Osteoblast (primary cell): ENCODE results near the gene RSRC1. TPM values are rescaled to one million over a fixed set of nuclear protein-coding genes. Genes with fewer than 3 reads are reported as not detected.
"Not testable (repeated sequence)": the region's sequence is repeated elsewhere in the genome, so short reads cannot be mapped to it uniquely, and the experiment has no call there.

Source experiments
- DNase-seq: peaks from one replicate; pipeline ENCODE4 v3.0.0; 2011; ENCODE audit warnings: low spot score, mixed read lengths; ENCODE audit not compliant: insufficient read length; ENCODE audit errors: missing footprints
- H2AFZ ChIP-seq: 2 replicates; pipeline ENCODE4 v1.6.0; 2011; ENCODE audit warnings: mild to moderate bottlenecking, low read length
- H3K27ac ChIP-seq: 2 replicates; pipeline ENCODE4 v1.5.1; 2011; ENCODE audit warnings: mild to moderate bottlenecking, low read depth, low read length, moderate library complexity
- H3K27me3 ChIP-seq: 2 replicates; pipeline ENCODE4 v1.6.0; 2012; ENCODE audit warnings: mild to moderate bottlenecking, control low read depth, inconsistent platforms, low read length, moderate library complexity; ENCODE audit not compliant: insufficient read depth
- H3K36me3 ChIP-seq: 2 replicates; pipeline ENCODE4 v1.5.1; 2011; ENCODE audit warnings: mild to moderate bottlenecking, low read length, control low read depth, moderate library complexity; ENCODE audit not compliant: insufficient read depth
- H3K4me1 ChIP-seq: 2 replicates; pipeline ENCODE4 v1.5.1; 2011; ENCODE audit warnings: mild to moderate bottlenecking, low read length, control low read depth, moderate library complexity; ENCODE audit not compliant: insufficient read depth
- H3K4me2 ChIP-seq: 2 replicates; pipeline ENCODE4 v1.6.0; 2011; ENCODE audit warnings: mild to moderate bottlenecking, low read length; ENCODE audit not compliant: insufficient read depth
- H3K4me3 ChIP-seq: fragments of 200-600 bp; sonication (generic); 3 replicates; pipeline ENCODE4 v1.5.1; 2012; ENCODE audit warnings: mild to moderate bottlenecking, low read length, inconsistent platforms; ENCODE audit not compliant: insufficient read depth
- H3K79me2 ChIP-seq: 2 replicates; pipeline ENCODE4 v1.6.0; 2012; ENCODE audit warnings: mild to moderate bottlenecking, low read length, control low read depth, inconsistent platforms; ENCODE audit not compliant: insufficient read depth
- H3K9me3 ChIP-seq: 2 replicates; pipeline ENCODE4 v1.5.1; 2011; ENCODE audit warnings: low read depth, low read length, control low read depth
- H4K20me1 ChIP-seq: 2 replicates; pipeline ENCODE4 v1.6.0; 2012; ENCODE audit warnings: mild to moderate bottlenecking, low read length, control low read depth; ENCODE audit not compliant: insufficient read depth
- total RNA-seq: library from RNA; depleted of rRNA; stranded (reverse); fragments of >200 nt; gene quantifications from 2 replicates; pipeline ENCODE4 v1.2.3, GENCODE V29; 2012
- TF ChIP-seq, protein P1 (sequence below): IDR thresholded peaks from 2 replicates; pipeline ENCODE4 v1.5.1; 2011; ENCODE audit warnings: mild to moderate bottlenecking, low read depth, low read length, moderate library complexity; ENCODE audit errors: extremely low read depth

RSRC1 gene
- total RNA-seq, 1 donor: 69.8 TPM

- no peaks in the 10 kb centered on the region for H4K20me1 ChIP-seq
- H3K4me3 ChIP-seq: no peak overlapping the region
- H3K4me1 ChIP-seq: no peaks in the 10 kb centered on the region
- DNase-seq: no peak
- no peaks in the 10 kb centered on the region for H3K36me3 ChIP-seq
- TF ChIP-seq, protein P1, sequence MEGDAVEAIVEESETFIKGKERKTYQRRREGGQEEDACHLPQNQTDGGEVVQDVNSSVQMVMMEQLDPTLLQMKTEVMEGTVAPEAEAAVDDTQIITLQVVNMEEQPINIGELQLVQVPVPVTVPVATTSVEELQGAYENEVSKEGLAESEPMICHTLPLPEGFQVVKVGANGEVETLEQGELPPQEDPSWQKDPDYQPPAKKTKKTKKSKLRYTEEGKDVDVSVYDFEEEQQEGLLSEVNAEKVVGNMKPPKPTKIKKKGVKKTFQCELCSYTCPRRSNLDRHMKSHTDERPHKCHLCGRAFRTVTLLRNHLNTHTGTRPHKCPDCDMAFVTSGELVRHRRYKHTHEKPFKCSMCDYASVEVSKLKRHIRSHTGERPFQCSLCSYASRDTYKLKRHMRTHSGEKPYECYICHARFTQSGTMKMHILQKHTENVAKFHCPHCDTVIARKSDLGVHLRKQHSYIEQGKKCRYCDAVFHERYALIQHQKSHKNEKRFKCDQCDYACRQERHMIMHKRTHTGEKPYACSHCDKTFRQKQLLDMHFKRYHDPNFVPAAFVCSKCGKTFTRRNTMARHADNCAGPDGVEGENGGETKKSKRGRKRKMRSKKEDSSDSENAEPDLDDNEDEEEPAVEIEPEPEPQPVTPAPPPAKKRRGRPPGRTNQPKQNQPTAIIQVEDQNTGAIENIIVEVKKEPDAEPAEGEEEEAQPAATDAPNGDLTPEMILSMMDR: no peak
- no peak overlapping the region for H3K4me2 ChIP-seq
- H3K27ac ChIP-seq: no peak overlapping the region
- no peak overlapping the region for H2AFZ ChIP-seq
- H3K27me3 ChIP-seq: no peaks in the 10 kb centered on the region
- no peaks in the 10 kb centered on the region for H3K9me3 ChIP-seq
- H3K79me2 ChIP-seq: no peaks in the 10 kb centered on the region
These were observed 384.8 kb downstream of the RSRC1 start for GRCh38 chr3:158494673-158495072.

DNA sequence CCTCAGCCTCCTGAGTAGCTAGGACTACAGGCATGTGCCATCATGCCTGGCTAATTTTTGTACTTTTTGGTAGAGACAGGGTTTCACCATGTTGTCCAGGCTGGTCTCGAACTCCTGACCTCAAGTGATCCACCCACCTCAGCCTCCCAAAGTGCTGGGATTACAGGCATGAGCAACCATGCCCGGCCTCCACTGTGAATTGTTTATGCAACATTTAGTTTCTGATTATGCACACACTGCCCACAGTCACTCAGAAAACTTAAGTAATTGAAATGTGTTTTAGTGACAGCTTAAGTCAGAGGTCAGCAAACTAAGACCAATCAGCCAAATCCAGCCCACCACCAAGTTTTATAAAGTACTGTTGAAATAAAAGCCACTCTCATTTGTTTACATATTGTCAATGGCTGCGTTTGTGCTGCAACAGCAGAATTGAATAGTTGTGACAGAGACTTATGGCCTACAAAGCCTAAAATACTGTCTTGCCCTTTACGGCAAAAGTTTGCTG is 385.6 kb downstream of the RSRC1 start:
- not testable (repeated sequence) for H3K4me3 ChIP-seq, DNase-seq, H3K9me3 ChIP-seq, H3K27me3 ChIP-seq, H3K36me3 ChIP-seq, H2AFZ ChIP-seq, H3K27ac ChIP-seq, H3K79me2 ChIP-seq, H3K4me1 ChIP-seq, H3K4me2 ChIP-seq, H4K20me1 ChIP-seq

GRCh38 chr3:158505117-158505516 is 395.2 kb downstream of the RSRC1 start:
- H3K79me2 ChIP-seq: no peaks in the 10 kb centered on the region
- H4K20me1 ChIP-seq: no peaks in the 10 kb centered on the region
- H3K36me3 ChIP-seq: no peaks in the 10 kb centered on the region
- no peak for DNase-seq
- no peak overlapping the region for H3K27ac ChIP-seq
- no peaks in the 10 kb centered on the region for H3K27me3 ChIP-seq
- H3K4me3 ChIP-seq: no peak overlapping the region
- H2AFZ ChIP-seq: no peak overlapping the region
- H3K4me2 ChIP-seq: no peak overlapping the region
- H3K4me1 ChIP-seq: no peaks in the 10 kb centered on the region
- H3K9me3 ChIP-seq: no peaks in the 10 kb centered on the region
- TF ChIP-seq, protein P1: no peak

DNA sequence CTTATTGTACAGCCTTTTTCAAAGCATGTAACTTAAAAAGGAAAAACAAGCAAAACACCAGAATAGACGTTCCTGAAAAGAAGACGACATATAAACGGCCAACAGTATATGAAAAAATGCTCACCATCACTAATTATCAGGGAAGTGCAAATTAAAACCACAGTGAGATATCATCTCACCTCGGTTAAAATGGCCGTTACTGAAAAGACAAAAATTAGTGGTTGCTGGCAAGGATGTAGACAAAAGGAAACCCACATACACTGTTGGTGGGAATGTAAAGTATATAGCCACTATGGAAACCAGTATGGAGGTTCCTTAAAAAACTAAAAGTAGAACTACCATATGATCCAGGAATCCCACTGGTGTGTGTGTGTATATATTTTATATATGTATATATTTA is 396.6 kb downstream of the RSRC1 start:
- H3K79me2 ChIP-seq: no peaks in the 10 kb centered on the region
- no peaks in the 10 kb centered on the region for H3K27me3 ChIP-seq
- no peaks in the 10 kb centered on the region for H4K20me1 ChIP-seq
- TF ChIP-seq, protein P1: no peak
- H3K9me3 ChIP-seq: no peaks in the 10 kb centered on the region
- no peak overlapping the region for H2AFZ ChIP-seq
- DNase-seq: no peak
- no peak overlapping the region for H3K4me2 ChIP-seq
- no peak overlapping the region for H3K27ac ChIP-seq
- no peaks in the 10 kb centered on the region for H3K4me1 ChIP-seq
- H3K36me3 ChIP-seq: no peaks in the 10 kb centered on the region
- H3K4me3 ChIP-seq: no peak overlapping the region

- TF ChIP-seq, protein P1: no peak
- Histone ChIP-seq H3K27ac (no peak overlapping the region), H2AFZ (no peak overlapping the region), H3K27me3 (no peaks in the 10 kb centered on the region), H3K36me3 (no peaks in the 10 kb centered on the region), H3K4me2 (no peak overlapping the region), H3K9me3 (no peaks in the 10 kb centered on the region), H3K79me2 (no peaks in the 10 kb centered on the region), H4K20me1 (no peaks in the 10 kb centered on the region), H3K4me3 (no peak overlapping the region), H3K4me1 (no peaks in the 10 kb centered on the region)
- DNase-seq: no peak
These were observed 398.6 kb downstream of the RSRC1 start for GRCh38 chr3:158508481-158508880.
